ENCODE results near the gene SATB2. TPM values are rescaled to one million over a fixed set of nuclear protein-coding genes. Genes with fewer than 3 reads are reported as not detected.
A peak's percentile ranks its signal among the peaks of the same experiment; 100 is the strongest.

SATB2 gene
- total and polyA plus RNA-seq, 2 experiments from 2014 or later, result 1.6 to 6.0 TPM

DNA sequence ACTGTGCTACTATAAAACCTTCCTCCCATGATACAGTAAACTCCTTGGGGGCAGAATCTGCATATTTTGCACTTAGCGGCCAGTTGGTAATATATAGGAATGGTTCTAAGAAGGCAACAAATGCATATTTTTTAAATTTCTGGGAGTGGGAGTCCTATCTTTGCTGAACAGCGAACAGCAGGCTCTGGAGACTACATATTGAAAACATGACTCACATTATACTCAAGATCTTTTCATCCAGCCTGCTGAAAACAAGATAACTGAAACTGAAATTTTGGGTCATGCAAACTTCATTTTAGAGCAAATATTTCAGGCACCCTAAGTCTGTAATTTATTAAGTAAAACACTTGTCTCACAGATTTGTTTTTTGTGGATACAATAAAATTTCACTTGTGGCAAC lies 122.2 kb downstream of the SATB2 start:
- Mint-ChIP-seq H3K36me3 (ENCODE audit: low read depth) (no peaks in the 10 kb centered on the region), H3K4me3 (no peak overlapping the region), H3K9me3 (no peaks in the 10 kb centered on the region), H3K27me3 (ENCODE audit: insufficient read depth, low read depth, poor library complexity) (no peaks in the 10 kb centered on the region), H3K4me1 (peaks cover 12% of the 10 kb centered on the region), H3K27ac (0 out of 2 replicates have a peak overlapping the region, but pooled peaks have one; percentile 26)
- TF ChIP-seq EZH2phosphoT487 (IDR thresholded peaks at IDR 0.05; ENCODE audit: unreplicated experiment), result no peak
- no peak for TF ChIP-seq JUNB (IDR thresholded peaks at IDR 0.05; ENCODE audit: unreplicated experiment)
- TF ChIP-seq ZNF331 (CRISPR knock-in tag; IDR thresholded peaks at IDR 0.05; ENCODE audit: low read depth), result no peak
- TF ChIP-seq POLR2AphosphoS5 (IDR thresholded peaks at IDR 0.05; ENCODE audit: low read depth), result no peak
- TF ChIP-seq ETS1 (IDR thresholded peaks at IDR 0.05), result no peak
- TF ChIP-seq, protein P1, sequence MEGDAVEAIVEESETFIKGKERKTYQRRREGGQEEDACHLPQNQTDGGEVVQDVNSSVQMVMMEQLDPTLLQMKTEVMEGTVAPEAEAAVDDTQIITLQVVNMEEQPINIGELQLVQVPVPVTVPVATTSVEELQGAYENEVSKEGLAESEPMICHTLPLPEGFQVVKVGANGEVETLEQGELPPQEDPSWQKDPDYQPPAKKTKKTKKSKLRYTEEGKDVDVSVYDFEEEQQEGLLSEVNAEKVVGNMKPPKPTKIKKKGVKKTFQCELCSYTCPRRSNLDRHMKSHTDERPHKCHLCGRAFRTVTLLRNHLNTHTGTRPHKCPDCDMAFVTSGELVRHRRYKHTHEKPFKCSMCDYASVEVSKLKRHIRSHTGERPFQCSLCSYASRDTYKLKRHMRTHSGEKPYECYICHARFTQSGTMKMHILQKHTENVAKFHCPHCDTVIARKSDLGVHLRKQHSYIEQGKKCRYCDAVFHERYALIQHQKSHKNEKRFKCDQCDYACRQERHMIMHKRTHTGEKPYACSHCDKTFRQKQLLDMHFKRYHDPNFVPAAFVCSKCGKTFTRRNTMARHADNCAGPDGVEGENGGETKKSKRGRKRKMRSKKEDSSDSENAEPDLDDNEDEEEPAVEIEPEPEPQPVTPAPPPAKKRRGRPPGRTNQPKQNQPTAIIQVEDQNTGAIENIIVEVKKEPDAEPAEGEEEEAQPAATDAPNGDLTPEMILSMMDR (conservative IDR thresholded peaks at IDR 0.05; ENCODE audit: low read depth in 2 of 2), result no peak
- no peak for TF ChIP-seq NANOG (IDR thresholded peaks at IDR 0.05; ENCODE audit: borderline replicate concordance)
- TF ChIP-seq, protein P2, sequence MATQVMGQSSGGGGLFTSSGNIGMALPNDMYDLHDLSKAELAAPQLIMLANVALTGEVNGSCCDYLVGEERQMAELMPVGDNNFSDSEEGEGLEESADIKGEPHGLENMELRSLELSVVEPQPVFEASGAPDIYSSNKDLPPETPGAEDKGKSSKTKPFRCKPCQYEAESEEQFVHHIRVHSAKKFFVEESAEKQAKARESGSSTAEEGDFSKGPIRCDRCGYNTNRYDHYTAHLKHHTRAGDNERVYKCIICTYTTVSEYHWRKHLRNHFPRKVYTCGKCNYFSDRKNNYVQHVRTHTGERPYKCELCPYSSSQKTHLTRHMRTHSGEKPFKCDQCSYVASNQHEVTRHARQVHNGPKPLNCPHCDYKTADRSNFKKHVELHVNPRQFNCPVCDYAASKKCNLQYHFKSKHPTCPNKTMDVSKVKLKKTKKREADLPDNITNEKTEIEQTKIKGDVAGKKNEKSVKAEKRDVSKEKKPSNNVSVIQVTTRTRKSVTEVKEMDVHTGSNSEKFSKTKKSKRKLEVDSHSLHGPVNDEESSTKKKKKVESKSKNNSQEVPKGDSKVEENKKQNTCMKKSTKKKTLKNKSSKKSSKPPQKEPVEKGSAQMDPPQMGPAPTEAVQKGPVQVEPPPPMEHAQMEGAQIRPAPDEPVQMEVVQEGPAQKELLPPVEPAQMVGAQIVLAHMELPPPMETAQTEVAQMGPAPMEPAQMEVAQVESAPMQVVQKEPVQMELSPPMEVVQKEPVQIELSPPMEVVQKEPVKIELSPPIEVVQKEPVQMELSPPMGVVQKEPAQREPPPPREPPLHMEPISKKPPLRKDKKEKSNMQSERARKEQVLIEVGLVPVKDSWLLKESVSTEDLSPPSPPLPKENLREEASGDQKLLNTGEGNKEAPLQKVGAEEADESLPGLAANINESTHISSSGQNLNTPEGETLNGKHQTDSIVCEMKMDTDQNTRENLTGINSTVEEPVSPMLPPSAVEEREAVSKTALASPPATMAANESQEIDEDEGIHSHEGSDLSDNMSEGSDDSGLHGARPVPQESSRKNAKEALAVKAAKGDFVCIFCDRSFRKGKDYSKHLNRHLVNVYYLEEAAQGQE (IDR thresholded peaks at IDR 0.05; ENCODE audit: unreplicated experiment), result no peak
- TF ChIP-seq ZNF114 (CRISPR knock-in tag; IDR thresholded peaks at IDR 0.05), result no peak
- no peak for TF ChIP-seq CREB1 (CRISPR knock-in tag; IDR thresholded peaks at IDR 0.05; ENCODE audit: low read depth)
- TF ChIP-seq EZH2 (IDR thresholded peaks at IDR 0.05; ENCODE audit: low read depth, unreplicated experiment), result no peak
- H3K4me3 ChIP-seq, result no peak overlapping the region
- no peak overlapping the region for H3K4me2 ChIP-seq
- peaks cover 9% of the 10 kb centered on the region for H3K4me1 ChIP-seq (ENCODE audit: insufficient read depth)
- ATAC-seq (no peak), DNase-seq (ENCODE audit: low spot score) (no peak)
- H3K79me2 ChIP-seq (replicated peaks; ENCODE audit: insufficient read depth), result no peaks in the 10 kb centered on the region
- H3K9me2 ChIP-seq (ENCODE audit: insufficient read depth), result no peaks in the 10 kb centered on the region
- no peak overlapping the region for H2AFZ ChIP-seq
- H3F3A ChIP-seq (replicated peaks; ENCODE audit: low read depth), result no peaks in the 10 kb centered on the region
- H3K36me3 ChIP-seq (ENCODE audit: insufficient read depth), result no peaks in the 10 kb centered on the region
- H3K27ac ChIP-seq (ENCODE audit: low read depth), result no peak overlapping the region
- no peaks in the 10 kb centered on the region for H3K27me3 ChIP-seq (ENCODE audit: insufficient read depth)
- H4K20me1 ChIP-seq (replicated peaks; ENCODE audit: insufficient read depth), result no peaks in the 10 kb centered on the region
